CD4-positive, alpha-beta T cell treated with Interleukin-21 for 1 hour (primary cell): ENCODE results near the gene GPER1.
"Not testable (repeated sequence)": the region's sequence is repeated elsewhere in the genome, so short reads cannot be mapped to it uniquely, and the experiment has no call there.

Experiments
- DNase-seq: peaks from one replicate; pipeline ENCODE4 v3.0.0-alpha.2; 2020

Gene GPER1

DNA sequence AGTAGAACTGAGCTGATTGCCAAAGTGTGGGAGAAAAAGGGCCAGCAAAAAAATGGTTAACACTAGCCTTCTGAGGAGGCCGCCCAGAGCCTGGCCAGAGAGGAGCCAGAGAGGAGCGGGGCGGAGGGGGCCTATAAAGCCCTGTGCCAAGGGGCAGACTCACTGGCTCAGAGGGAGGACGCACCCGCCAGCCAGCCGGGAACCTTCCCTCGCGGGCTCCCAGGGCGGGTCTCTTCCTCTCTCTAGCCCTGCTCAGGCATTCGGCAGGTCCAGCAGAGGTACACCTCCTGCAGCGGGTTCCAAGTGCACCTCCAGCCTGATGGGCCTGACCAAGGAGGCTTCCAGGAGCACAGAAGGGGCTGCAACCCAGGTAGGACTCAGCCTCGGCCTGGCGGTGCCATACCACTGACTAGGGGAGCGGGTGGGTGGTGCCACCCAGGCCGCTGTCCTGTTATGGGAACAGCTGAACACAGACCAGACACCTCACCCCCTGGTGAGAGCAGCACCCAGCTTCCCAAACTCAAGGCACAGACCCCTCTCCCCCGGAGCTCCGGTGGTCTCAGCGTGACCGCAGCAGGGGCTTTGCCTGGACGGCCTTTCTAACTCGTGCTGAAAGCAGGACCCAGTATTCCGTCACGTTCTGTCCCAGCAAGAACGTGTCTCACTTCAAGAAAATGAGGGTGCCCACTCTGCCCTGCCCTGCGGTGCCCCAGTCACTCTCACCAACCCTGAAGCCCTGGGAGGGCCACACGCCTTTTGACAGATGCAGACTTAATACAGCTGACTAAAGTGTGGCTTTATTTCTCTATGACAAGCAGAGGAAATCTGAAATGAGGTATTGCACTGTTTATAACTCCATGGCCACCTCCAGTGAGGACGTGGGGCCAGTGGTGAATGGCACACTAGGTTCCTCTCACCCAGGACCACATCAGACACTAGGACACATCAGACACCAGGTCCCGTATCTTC lies at the start of gene GPER1:
Gene GPER1, plus strand, starts transcription at position 162 of the 969 bp plus-strand sequence. CDS start 3,616 bp downstream, outside the sequence.
- DNase-seq: no peak

- not testable (repeated sequence) for DNase-seq
Observed at GRCh38 chr7:1040233-1040632, 47.7 kb upstream of the GPER1 start.

DNA sequence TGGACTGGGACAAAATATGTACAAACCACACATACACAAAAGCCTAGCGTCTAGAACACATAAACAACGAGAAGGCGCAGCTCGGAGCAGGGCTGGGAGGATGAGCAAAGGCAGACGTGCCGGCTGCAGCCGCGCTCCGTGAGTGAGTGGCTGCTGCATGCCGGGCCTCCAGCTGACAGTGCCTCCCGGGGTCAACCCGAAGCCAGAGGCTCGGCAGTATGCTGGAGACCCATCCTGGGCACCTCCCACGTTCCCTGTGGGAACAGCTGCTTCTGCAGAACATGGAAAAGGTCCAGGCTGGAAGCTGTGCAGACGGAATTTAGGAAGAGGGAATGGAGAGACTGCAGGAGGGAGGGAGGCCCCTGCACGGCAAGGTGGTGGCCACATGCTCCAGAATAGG lies 47.1 kb upstream of the GPER1 start:
- no peak for DNase-seq

DNA sequence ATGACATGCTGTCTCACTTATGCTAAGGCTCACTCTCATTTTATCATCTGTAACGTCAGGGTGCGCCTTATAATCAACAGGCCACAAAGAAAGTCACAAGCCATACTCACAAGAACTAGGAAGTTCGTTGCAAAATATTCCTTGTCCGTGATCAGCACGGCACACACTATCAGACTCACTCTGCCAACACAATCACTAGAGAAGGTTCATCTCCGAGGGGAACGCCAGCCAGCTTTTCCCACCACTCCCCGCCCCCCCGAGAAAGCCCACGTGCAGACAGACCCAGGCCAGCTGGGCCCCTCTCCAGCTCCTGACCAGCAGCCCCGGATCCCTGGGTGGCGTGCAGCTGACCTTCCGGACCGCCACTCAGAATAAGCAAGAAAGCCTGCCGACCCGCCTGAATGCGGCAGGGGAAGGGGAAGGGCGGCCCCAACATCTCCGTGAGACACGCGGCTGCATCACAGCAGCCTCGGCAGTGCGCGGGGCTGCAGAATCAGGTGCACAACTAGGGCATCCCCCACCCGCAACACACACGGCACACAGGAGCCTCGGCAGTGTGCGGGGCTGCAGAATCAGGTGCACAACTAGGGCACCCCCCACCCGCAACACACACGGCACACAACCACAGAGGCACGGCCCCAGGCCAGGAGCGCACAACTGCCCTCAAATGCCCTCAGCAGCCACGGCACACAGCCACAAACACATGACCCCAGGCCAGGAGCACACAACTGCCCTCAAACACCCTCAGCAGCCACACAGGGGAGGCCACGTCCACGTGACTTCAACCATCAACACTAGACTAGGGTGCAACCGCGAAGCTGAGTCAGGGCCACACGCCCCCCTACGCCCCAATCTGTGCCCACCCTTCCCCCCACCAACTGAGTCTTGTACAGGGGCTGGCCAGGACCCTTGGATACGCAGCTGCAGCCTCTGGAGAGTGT lies 46.1 kb upstream of the GPER1 start:
- DNase-seq: peak; percentile 33

GRCh38 chr7:1042492-1042833 lies 45.5 kb upstream of the GPER1 start:
- peak; percentile 14 for DNase-seq

- DNase-seq: no peak
Observed at GRCh38 chr7:1043552-1044188, 44.2 kb upstream of the GPER1 start.

- peak; percentile 91 for DNase-seq
Observed at GRCh38 chr7:1044189-1045068, 43.5 kb upstream of the GPER1 start, which contains the start of gene GPR146. GPR146 (plus strand) TSS chr7:1044546; CDS start chr7:1057516, 12,970 bp downstream.

DNA sequence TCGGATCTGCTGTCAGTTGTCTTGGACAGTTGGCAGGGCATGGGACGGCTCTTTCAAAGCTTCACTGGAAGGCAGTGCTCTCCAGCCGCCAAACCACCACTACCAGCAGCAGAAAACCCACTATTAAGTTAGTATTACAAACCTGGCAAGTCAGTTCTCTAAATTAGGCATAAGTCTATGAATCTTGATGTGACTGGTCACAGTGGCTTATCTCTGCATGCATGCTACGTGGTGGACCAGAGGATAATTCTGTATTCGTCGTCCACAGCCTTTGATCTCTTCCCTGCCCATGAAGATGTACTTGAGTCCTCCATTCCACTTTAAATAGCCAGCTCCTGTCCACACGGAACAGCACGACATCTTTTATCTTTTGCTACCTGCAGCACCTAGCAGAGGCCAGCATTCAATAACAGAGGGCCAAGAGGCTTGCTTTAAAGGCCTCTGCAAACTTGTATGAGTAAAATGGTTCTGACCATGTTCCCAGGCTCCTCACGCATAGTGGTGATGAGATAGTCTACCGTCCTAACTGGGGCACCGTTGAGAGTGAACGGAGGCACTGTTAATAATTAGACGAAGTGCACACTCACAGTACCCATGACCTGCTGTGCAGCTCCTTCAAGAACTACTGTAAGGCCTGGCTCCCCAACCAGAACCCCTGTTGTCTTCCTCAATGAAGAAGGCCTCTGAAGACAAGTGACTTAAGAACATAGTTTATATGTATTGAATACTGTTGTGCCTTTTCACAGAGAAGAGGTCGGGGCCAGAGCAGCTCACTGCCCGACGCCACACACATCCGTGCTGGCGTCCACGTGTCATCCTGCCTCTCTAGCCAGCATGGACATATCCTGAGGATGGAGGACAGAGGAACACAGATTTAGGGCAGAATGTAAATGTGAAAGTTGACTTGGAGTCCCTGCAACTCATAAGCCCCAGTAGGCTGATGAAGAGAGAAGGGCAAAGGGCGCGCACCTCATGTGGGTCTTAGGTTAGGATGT lies 42.5 kb upstream of the GPER1 start:
- DNase-seq: no peak

- peak; percentile 81 for DNase-seq
Observed at GRCh38 chr7:1046722-1047679, 40.9 kb upstream of the GPER1 start.

GRCh38 chr7:1049006-1049741 lies 38.7 kb upstream of the GPER1 start:
- DNase-seq: no peak

DNA sequence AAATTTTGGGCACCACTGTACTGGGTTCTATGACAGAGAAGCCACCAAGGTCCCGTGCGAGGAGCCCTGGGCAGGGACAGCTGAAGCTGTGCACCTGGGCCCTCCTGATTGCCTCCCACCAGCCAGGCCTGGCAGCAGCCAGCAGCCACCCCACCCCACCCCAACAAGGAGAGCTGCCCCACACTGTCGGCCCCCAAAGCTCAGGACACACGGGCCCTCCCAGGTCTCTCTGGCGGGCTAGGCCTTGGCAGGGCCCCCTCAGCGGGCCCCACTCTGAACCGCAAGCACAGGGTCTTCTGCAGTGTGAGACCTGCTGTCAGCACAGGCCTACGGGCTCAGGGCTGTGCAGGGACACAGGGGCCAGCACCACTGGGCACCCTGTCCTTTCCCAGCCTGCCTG lies 38.1 kb upstream of the GPER1 start:
- DNase-seq: no peak

GRCh38 chr7:1050254-1050906 lies 37.5 kb upstream of the GPER1 start:
- no peak for DNase-seq

GRCh38 chr7:1050956-1051690 lies 36.8 kb upstream of the GPER1 start:
- DNase-seq: no peak

GRCh38 chr7:1052031-1052818 lies 35.7 kb upstream of the GPER1 start:
- DNase-seq: no peak

GRCh38 chr7:1053002-1053411 lies 34.9 kb upstream of the GPER1 start:
- DNase-seq: no peak

GRCh38 chr7:1053816-1054370 lies 34.0 kb upstream of the GPER1 start:
- no peak for DNase-seq
